ENCODE results near the gene MBP.
"Not testable (repeated sequence)": the region's sequence is repeated elsewhere in the genome, so short reads cannot be mapped to it uniquely, and the experiment has no call there.

The MBP gene

DNA sequence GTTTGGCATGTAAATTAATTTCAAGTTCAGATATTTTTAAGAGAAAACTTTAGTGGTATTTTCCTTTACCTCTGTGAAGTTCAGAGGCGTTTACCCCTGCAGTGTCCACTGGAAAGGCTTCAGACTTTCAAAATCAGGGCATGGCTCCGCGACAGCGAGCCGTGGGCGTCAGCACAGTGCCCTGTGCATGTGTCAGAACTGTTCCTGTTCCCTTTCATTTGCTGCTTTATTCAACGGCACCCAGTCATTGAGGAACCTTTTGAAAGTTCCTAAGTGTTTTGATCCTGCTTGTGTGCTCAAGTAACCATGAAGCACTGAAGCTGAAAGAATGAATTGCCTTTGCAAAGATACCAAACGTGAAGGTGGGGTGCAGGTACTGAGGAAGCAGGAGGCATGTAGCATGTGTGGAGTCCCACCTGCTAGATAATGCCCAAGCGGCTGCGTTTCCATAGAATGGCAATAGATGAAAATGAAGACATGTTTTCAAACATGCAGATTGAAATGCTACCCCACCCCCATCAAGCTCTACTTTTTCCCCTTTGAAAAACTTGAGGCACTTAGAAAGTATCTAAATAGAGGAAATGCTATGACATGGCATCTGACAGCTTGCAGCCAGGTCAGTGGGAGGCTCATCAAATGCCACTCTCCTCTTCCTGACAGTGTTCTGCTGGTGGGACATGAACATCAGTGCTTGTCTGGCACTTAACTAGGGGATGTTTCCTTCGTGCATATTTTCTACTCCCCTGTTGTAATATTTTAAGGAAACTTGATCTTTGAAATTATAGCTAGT, 161.6 kb downstream of the MBP start:
- WGBS (ENCODE audit: insufficient coverage): 81% methylated on average over 8 of the region's 11 CpGs
- peaks cover 0 to 8% (median 4%) of the 10 kb centered on the region in 4 experiments for H3K4me1 ChIP-seq (ENCODE audit: control extremely low read depth in 1 of 4, control insufficient read depth in 4 of 4, insufficient read depth in 4 of 4, low read length in 3 of 4)
- H3K27me3 ChIP-seq (replicated peaks in 2 of 5; ENCODE audit: control insufficient read depth in 4 of 5, insufficient read depth in 5 of 5, low read length in 4 of 5): no peaks in the 10 kb centered on the region
- POLR2A ChIA-PET: no interaction called here
- DNase-seq: no peak
- H3K27ac ChIP-seq (ENCODE audit: insufficient read depth in 1 of 2, low read depth in 1 of 2, low read length in 2 of 2, poor library complexity in 1 of 2, severe bottlenecking in 2 of 2): no peak overlapping the region
- CTCF ChIA-PET: interaction anchor here (1.0 to 1.7 kb wide), 2 partner anchors 18 to 30 kb away, joined by 3 to 4 read pairs; no protein-coding TSS in a partner anchor
- H3K36me3 ChIP-seq (ENCODE audit: control insufficient read depth in 4 of 4, insufficient read depth in 4 of 4, low read length in 3 of 4): peaks cover 0 to 19% (median 10%) of the 10 kb centered on the region in 4 experiments
- H3K4me3 ChIP-seq (ENCODE audit: control insufficient read depth in 1 of 7, extremely low read depth in 1 of 7, insufficient read depth in 4 of 7, low read depth in 2 of 7, low read length in 6 of 7): no peak overlapping the region
- peaks cover 0 to 1% (median 0%) of the 10 kb centered on the region in 5 experiments for H3K9me3 ChIP-seq (ENCODE audit: control extremely low read depth in 1 of 5, control insufficient read depth in 4 of 5, insufficient read depth in 2 of 5, low read depth in 1 of 5, low read length in 4 of 5)

DNA sequence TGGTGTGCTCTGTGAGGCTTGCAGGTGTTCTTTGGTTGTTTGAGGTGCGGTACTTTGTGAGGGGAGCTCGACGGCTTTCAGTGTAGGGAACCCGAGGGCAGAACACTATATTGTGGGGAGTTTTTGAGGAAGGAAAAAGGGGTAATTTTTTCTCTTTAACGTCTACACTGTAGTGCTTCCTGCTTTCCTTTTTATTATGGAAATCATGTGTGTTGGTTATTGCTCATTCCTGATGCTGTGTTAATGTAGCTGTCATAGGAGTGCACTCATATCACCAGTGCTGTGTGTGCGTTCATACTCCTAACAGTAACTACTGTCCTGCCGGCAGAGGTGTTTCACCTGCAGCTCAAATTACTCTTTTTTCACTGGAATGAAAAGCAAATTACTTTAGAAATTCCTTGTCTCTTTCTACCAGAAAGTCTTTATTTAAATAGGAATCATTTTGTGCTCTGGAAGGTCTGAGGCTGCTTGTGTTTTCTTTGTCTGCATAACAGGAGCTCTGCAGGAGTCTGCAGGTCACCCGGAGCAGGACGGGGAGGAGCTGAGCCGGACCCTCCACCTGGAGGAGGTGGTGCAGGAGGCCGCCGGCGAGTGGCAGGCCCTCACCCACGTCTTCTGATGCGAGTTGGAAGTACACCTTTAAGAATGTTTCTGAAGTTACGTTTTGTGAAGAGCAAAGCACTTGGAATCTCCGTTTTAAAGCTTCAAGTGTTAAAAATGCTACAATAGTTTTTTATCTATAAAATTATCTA, 164.7 kb downstream of the MBP start:
- ChIA-PET POLR2A (no interaction called here), CTCF (interaction anchor here (1.2 kb wide), 1 partner anchor 17 kb away, joined by 3 read pairs; no protein-coding TSS in a partner anchor)
- Histone ChIP-seq H3K27me3 (replicated peaks in 2 of 5; ENCODE audit: control insufficient read depth in 4 of 5, insufficient read depth in 5 of 5, low read length in 4 of 5) (no peaks in the 10 kb centered on the region), H3K4me3 (ENCODE audit: control insufficient read depth in 1 of 7, extremely low read depth in 1 of 7, insufficient read depth in 4 of 7, low read depth in 2 of 7, low read length in 6 of 7) (no peak overlapping the region), H3K36me3 (ENCODE audit: control insufficient read depth in 4 of 4, insufficient read depth in 4 of 4, low read length in 3 of 4) (peaks cover 0 to 21% (median 8%) of the 10 kb centered on the region in 4 experiments), H3K4me1 (ENCODE audit: control extremely low read depth in 1 of 4, control insufficient read depth in 4 of 4, insufficient read depth in 4 of 4, low read length in 3 of 4) (peaks cover 0 to 8% (median 4%) of the 10 kb centered on the region in 4 experiments), H3K9me3 (ENCODE audit: control extremely low read depth in 1 of 5, control insufficient read depth in 4 of 5, insufficient read depth in 2 of 5, low read depth in 1 of 5, low read length in 4 of 5) (peaks cover 0 to 1% (median 0%) of the 10 kb centered on the region in 5 experiments), H3K27ac (ENCODE audit: insufficient read depth in 1 of 2, low read depth in 1 of 2, low read length in 2 of 2, poor library complexity in 1 of 2, severe bottlenecking in 2 of 2) (no peak overlapping the region)
- 62% methylated on average over 13 of the region's 17 CpGs for WGBS (ENCODE audit: insufficient coverage)
- DNase-seq: no peak

DNA sequence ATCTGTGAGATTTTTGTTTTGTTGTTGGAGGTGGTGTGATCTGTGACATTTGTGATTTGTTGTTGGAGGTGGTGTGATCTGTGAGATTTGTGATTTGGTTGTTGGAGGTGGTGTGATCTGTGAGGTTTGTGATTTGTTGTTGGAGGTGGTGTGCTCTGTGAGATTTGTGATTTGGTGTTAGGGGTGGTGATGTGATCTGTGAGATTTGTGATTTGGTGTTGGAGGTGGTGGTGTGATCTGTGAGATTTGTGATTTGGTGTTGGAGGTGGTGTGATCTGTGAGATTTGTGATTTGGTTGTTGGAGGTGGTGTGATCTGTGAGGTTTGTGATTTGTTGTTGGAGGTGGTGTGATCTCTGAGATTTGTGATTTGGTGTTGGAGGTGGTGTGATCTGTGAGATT, 165.3 kb downstream of the MBP start:
- CTCF ChIA-PET: interaction anchor here (1.2 kb wide), 1 partner anchor 18 kb away, joined by 3 read pairs; no protein-coding TSS in a partner anchor
- POLR2A ChIA-PET; H3K27ac ChIP-seq (ENCODE audit: insufficient read depth in 1 of 2, low read depth in 1 of 2, low read length in 2 of 2, poor library complexity in 1 of 2, severe bottlenecking in 2 of 2); H3K4me1 ChIP-seq (ENCODE audit: control extremely low read depth in 1 of 4, control insufficient read depth in 4 of 4, insufficient read depth in 4 of 4, low read length in 3 of 4); H3K27me3 ChIP-seq (replicated peaks in 2 of 5; ENCODE audit: control insufficient read depth in 4 of 5, insufficient read depth in 5 of 5, low read length in 4 of 5); H3K9me3 ChIP-seq (ENCODE audit: control extremely low read depth in 1 of 5, control insufficient read depth in 4 of 5, insufficient read depth in 2 of 5, low read depth in 1 of 5, low read length in 4 of 5); DNase-seq; H3K4me3 ChIP-seq (ENCODE audit: control insufficient read depth in 1 of 7, extremely low read depth in 1 of 7, insufficient read depth in 4 of 7, low read depth in 2 of 7, low read length in 6 of 7): not testable (repeated sequence)
- H3K36me3 ChIP-seq (ENCODE audit: control insufficient read depth in 4 of 4, insufficient read depth in 4 of 4, low read length in 3 of 4): peaks cover 0 to 20% (median 8%) of the 10 kb centered on the region in 4 experiments

DNA sequence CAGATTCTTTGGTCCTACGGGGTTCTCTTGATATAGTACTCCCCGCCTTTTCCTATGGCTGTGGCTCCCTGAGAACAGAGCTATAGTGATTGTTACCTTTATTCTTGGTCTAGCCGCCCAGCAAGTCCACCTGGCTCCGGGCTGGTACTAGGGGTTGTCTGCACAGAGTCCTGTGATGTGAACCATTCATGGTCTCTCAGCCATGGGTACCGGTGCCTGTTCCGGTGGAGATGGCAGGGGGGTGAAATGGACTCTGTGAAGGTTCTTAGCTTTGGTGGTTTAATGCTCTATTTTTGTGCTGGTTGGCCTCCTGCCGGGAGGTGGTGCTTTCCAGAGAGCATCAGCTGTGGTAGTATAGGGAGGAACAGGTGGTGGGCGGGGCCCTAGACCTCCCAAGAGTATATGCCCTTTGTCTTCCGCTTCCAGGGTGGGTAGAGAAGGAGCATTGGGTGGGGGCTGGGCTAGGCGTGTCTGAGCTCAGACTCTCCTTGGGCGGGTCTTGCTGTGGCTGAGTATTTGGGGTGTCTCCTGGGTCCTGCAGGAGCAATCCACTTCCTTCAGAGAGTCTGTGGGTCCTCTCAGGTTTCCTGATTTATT, 166.9 kb downstream of the MBP start:
- H3K27ac ChIP-seq (ENCODE audit: insufficient read depth in 1 of 2, low read depth in 1 of 2, low read length in 2 of 2, poor library complexity in 1 of 2, severe bottlenecking in 2 of 2); H3K4me3 ChIP-seq (ENCODE audit: control insufficient read depth in 1 of 7, extremely low read depth in 1 of 7, insufficient read depth in 4 of 7, low read depth in 2 of 7, low read length in 6 of 7); H3K27me3 ChIP-seq (replicated peaks in 2 of 5; ENCODE audit: control insufficient read depth in 4 of 5, insufficient read depth in 5 of 5, low read length in 4 of 5); DNase-seq; H3K4me1 ChIP-seq (ENCODE audit: control extremely low read depth in 1 of 4, control insufficient read depth in 4 of 4, insufficient read depth in 4 of 4, low read length in 3 of 4); H3K9me3 ChIP-seq (ENCODE audit: control extremely low read depth in 1 of 5, control insufficient read depth in 4 of 5, insufficient read depth in 2 of 5, low read depth in 1 of 5, low read length in 4 of 5); POLR2A ChIA-PET: not testable (repeated sequence)
- peaks cover 0 to 25% (median 16%) of the 10 kb centered on the region in 4 experiments for H3K36me3 ChIP-seq (ENCODE audit: control insufficient read depth in 4 of 4, insufficient read depth in 4 of 4, low read length in 3 of 4)
- WGBS (ENCODE audit: insufficient coverage): 93% methylated on average over 8 of the region's 11 CpGs
- CTCF ChIA-PET: interaction anchor here (1.1 kb wide), 1 partner anchor 43 kb away, joined by 3 read pairs; no protein-coding TSS in a partner anchor

DNA sequence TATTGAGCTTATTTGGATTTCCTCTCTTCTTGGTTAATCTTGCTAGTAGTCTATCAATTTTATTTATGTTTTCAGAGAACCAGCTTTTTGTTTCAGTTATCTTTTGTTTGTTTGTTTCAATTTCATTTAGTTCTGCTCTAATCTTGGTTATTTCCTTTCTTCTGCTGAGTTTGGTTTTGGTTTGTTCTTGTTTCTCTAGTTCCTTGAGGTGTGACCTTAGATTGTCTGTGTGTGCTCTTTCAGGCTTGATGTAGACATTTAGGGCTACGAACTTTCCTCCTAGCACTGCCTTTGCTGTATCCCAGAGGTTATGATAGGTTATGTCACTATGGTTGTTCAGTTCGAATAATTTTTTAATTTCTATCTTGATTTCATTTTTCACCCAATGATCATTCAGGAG, 168.6 kb downstream of the MBP start:
- DNase-seq: no peak
- CTCF ChIA-PET: interaction anchor here (0.7 to 1.0 kb wide), 2 partner anchors 11 to 14 kb away, joined by 3 to 4 read pairs; no protein-coding TSS in a partner anchor
- peaks cover 0 to 5% (median 1%) of the 10 kb centered on the region in 4 experiments for H3K4me1 ChIP-seq (ENCODE audit: control extremely low read depth in 1 of 4, control insufficient read depth in 4 of 4, insufficient read depth in 4 of 4, low read length in 3 of 4)
- POLR2A ChIA-PET: no interaction called here
- H3K27me3 ChIP-seq (replicated peaks in 2 of 5; ENCODE audit: control insufficient read depth in 4 of 5, insufficient read depth in 5 of 5, low read length in 4 of 5): no peaks in the 10 kb centered on the region
- WGBS (ENCODE audit: insufficient coverage): no CpG with 5 or more reads among the region's 2 CpGs
- peaks cover 4 to 38% (median 26%) of the 10 kb centered on the region in 4 experiments for H3K36me3 ChIP-seq (ENCODE audit: control insufficient read depth in 4 of 4, insufficient read depth in 4 of 4, low read length in 3 of 4)
- H3K9me3 ChIP-seq (ENCODE audit: control extremely low read depth in 1 of 5, control insufficient read depth in 4 of 5, insufficient read depth in 2 of 5, low read depth in 1 of 5, low read length in 4 of 5): peaks cover 0 to 1% (median 0%) of the 10 kb centered on the region in 5 experiments
- no peak overlapping the region for H3K27ac ChIP-seq (ENCODE audit: insufficient read depth in 1 of 2, low read depth in 1 of 2, low read length in 2 of 2, poor library complexity in 1 of 2, severe bottlenecking in 2 of 2)
- H3K4me3 ChIP-seq (ENCODE audit: control insufficient read depth in 1 of 7, extremely low read depth in 1 of 7, insufficient read depth in 4 of 7, low read depth in 2 of 7, low read length in 6 of 7): no peak overlapping the region

DNA sequence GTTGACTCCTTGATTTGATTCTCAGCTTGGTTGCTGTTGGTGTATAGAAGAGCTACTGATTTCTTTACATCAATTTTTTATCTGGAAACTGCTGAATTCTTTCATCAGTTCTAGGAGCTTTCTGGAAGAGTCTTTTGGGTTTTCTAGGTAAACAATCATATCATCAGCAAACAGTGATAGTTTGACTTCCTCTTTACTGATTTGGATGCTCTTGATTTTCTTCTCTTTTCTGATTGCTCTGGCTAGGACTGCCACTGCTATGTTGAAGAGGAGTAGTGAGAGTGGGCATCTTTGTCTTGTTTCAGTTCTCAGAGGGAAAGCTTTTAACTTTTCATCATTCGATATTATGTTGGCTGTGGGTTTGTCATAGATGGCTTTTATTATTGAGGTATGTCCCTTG, 169.7 kb downstream of the MBP start:
- H3K27ac ChIP-seq (ENCODE audit: insufficient read depth in 1 of 2, low read depth in 1 of 2, low read length in 2 of 2, poor library complexity in 1 of 2, severe bottlenecking in 2 of 2): no peak overlapping the region
- CTCF ChIA-PET: no interaction called here
- H3K36me3 ChIP-seq (ENCODE audit: control insufficient read depth in 4 of 4, insufficient read depth in 4 of 4, low read length in 3 of 4): peaks cover 4 to 42% (median 31%) of the 10 kb centered on the region in 4 experiments
- H3K4me3 ChIP-seq (ENCODE audit: control insufficient read depth in 1 of 7, extremely low read depth in 1 of 7, insufficient read depth in 4 of 7, low read depth in 2 of 7, low read length in 6 of 7): no peak overlapping the region
- POLR2A ChIA-PET: no interaction called here
- H3K4me1 ChIP-seq (ENCODE audit: control extremely low read depth in 1 of 4, control insufficient read depth in 4 of 4, insufficient read depth in 4 of 4, low read length in 3 of 4): peaks cover 0 to 2% (median under 1%) of the 10 kb centered on the region in 4 experiments
- 100% methylated on average over 1 of the region's 1 CpG for WGBS (ENCODE audit: insufficient coverage)
- peaks cover 0 to 1% (median 0%) of the 10 kb centered on the region in 5 experiments for H3K9me3 ChIP-seq (ENCODE audit: control extremely low read depth in 1 of 5, control insufficient read depth in 4 of 5, insufficient read depth in 2 of 5, low read depth in 1 of 5, low read length in 4 of 5)
- no peaks in the 10 kb centered on the region for H3K27me3 ChIP-seq (replicated peaks in 2 of 5; ENCODE audit: control insufficient read depth in 4 of 5, insufficient read depth in 5 of 5, low read length in 4 of 5)
- DNase-seq: no peak
